ENCODE measurements around the gene CUEDC1.

DNA sequence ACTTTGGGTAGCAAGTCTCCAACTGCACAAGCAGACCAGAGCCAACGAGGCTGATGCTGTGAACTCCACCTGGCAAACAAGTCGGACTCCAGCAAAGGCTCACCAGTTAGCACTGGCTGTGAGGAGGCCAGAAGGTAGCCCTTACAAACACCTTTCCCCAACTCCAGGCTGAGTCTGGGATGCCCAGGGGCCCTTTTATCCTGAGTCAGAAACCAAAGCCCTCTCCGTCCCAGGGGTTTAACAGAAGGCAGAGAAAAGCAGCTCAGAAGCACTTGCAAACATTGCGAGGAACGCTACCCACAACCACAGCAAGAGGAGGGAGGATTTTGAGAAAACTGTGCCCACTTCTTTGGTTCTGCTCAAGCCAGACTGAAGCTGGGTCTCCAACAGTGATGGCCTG is 25.0 kb downstream of the CUEDC1 start:
- TF ChIP-seq POLR2AphosphoS5 (IDR thresholded peaks at IDR 0.05; ENCODE audit: low read depth), result no peak
- TF ChIP-seq, protein P1, sequence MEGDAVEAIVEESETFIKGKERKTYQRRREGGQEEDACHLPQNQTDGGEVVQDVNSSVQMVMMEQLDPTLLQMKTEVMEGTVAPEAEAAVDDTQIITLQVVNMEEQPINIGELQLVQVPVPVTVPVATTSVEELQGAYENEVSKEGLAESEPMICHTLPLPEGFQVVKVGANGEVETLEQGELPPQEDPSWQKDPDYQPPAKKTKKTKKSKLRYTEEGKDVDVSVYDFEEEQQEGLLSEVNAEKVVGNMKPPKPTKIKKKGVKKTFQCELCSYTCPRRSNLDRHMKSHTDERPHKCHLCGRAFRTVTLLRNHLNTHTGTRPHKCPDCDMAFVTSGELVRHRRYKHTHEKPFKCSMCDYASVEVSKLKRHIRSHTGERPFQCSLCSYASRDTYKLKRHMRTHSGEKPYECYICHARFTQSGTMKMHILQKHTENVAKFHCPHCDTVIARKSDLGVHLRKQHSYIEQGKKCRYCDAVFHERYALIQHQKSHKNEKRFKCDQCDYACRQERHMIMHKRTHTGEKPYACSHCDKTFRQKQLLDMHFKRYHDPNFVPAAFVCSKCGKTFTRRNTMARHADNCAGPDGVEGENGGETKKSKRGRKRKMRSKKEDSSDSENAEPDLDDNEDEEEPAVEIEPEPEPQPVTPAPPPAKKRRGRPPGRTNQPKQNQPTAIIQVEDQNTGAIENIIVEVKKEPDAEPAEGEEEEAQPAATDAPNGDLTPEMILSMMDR (IDR thresholded peaks at IDR 0.05; ENCODE audit: insufficient read depth, low read length), result no peak
- no peak for TF ChIP-seq SPI1 (IDR thresholded peaks at IDR 0.05; ENCODE audit: borderline replicate concordance, low read depth)
- no peak for TF ChIP-seq GABPA (IDR thresholded peaks at IDR 0.05; ENCODE audit: low read depth)
- TF ChIP-seq, protein P2, sequence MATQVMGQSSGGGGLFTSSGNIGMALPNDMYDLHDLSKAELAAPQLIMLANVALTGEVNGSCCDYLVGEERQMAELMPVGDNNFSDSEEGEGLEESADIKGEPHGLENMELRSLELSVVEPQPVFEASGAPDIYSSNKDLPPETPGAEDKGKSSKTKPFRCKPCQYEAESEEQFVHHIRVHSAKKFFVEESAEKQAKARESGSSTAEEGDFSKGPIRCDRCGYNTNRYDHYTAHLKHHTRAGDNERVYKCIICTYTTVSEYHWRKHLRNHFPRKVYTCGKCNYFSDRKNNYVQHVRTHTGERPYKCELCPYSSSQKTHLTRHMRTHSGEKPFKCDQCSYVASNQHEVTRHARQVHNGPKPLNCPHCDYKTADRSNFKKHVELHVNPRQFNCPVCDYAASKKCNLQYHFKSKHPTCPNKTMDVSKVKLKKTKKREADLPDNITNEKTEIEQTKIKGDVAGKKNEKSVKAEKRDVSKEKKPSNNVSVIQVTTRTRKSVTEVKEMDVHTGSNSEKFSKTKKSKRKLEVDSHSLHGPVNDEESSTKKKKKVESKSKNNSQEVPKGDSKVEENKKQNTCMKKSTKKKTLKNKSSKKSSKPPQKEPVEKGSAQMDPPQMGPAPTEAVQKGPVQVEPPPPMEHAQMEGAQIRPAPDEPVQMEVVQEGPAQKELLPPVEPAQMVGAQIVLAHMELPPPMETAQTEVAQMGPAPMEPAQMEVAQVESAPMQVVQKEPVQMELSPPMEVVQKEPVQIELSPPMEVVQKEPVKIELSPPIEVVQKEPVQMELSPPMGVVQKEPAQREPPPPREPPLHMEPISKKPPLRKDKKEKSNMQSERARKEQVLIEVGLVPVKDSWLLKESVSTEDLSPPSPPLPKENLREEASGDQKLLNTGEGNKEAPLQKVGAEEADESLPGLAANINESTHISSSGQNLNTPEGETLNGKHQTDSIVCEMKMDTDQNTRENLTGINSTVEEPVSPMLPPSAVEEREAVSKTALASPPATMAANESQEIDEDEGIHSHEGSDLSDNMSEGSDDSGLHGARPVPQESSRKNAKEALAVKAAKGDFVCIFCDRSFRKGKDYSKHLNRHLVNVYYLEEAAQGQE (IDR thresholded peaks at IDR 0.05; ENCODE audit: insufficient replicate concordance, low read depth), result no peak

Data from HL-60 (cell line).